SK-N-SH (cell line): ENCODE results near the gene OSBPL5. TPM values are rescaled to one million over a fixed set of nuclear protein-coding genes. Genes with fewer than 3 reads are reported as not detected.
A peak's percentile ranks its signal among the peaks of the same experiment; 100 is the strongest.
"Not testable (repeated sequence)": the region's sequence is repeated elsewhere in the genome, so short reads cannot be mapped to it uniquely, and the experiment has no call there.

Source experiments
- CTCF ChIA-PET: fragments of 300-600, 350-600 bp; formaldehyde crosslinking; extraction: SDS; loops from one replicate; lab custom pipeline; 2021; lab: Yijun Ruan, JAX
- POLR2A ChIA-PET: fragments of 350-600 bp; sonication (Branson Sonifier 250); formaldehyde crosslinking; extraction: SDS; loops from one replicate; lab custom pipeline; 2020; ENCODE audit warnings: antibody characterized with exemption, inconsistent platforms; lab: Yijun Ruan, JAX
- DNase-seq: peaks from one replicate; pipeline ENCODE4 v3.0.0; 2012
- H2AFZ ChIP-seq: fragments of 200-600 bp; sonication (generic); 2 replicates; pipeline ENCODE4 v1.8.1; 2016; ENCODE audit warnings: antibody characterized with exemption, mild to moderate bottlenecking, low read depth
- H3F3A ChIP-seq: fragments of 200-600 bp; sonication (generic); replicated peaks from 2 replicates; pipeline ENCODE3; 2016; ENCODE audit warnings: antibody characterized with exemption, mild to moderate bottlenecking; ENCODE audit not compliant: insufficient read depth
- H3K27ac ChIP-seq, 2 experiments: fragments of 200-500 bp in 1 of 2; fragments of 200-600 bp in 1 of 2; sonication (Bioruptor generic) in 1 of 2; sonication (generic), shearing (Covaris generic) in 1 of 2; 2 replicates each; pipeline versions ENCODE4 v1.5.1 to v1.6.1; 2014 to 2016; ENCODE audit warnings: low read depth in 2 of 2, inconsistent platforms in 1 of 2, low read length in 1 of 2, mild to moderate bottlenecking in 1 of 2, mixed read lengths in 1 of 2
- H3K27me3 ChIP-seq: fragments of 200-600 bp; sonication (generic), shearing (Covaris generic); 2 replicates; pipeline ENCODE4 v1.6.1; 2016; ENCODE audit warnings: mixed run types; ENCODE audit not compliant: insufficient read depth
- H3K36me3 ChIP-seq, 2 experiments: fragments of 200-500 bp in 1 of 2; fragments of 200-600 bp in 1 of 2; sonication (Bioruptor generic) in 1 of 2; sonication (generic) in 1 of 2; replicated peaks in 1 of 2; 2 replicates each; pipeline versions ENCODE3 to v1.5.1; 2014 to 2016; ENCODE audit warnings: low read length in 1 of 2, mild to moderate bottlenecking in 1 of 2; ENCODE audit not compliant: insufficient read depth in 2 of 2, control insufficient read depth in 1 of 2
- H3K4me1 ChIP-seq, 2 experiments: fragments of 200-500 bp in 1 of 2; fragments of 200-600 bp in 1 of 2; sonication (Bioruptor generic) in 1 of 2; sonication (generic), shearing (Covaris generic) in 1 of 2; 2 replicates each; pipeline versions ENCODE4 v1.5.1 to v1.6.1; 2014 to 2016; ENCODE audit warnings: low read depth in 1 of 2, low read length in 1 of 2, mixed run types in 1 of 2; ENCODE audit not compliant: insufficient read depth in 2 of 2, control insufficient read depth in 1 of 2
- H3K4me2 ChIP-seq: fragments of 200-600 bp; sonication (generic), shearing (Covaris generic); 2 replicates; pipeline ENCODE4 v1.6.1; 2017; ENCODE audit warnings: mixed run types
- H3K4me3 ChIP-seq, 2 experiments: fragments of 200-500 bp in 1 of 2; fragments of 200-600 bp in 1 of 2; sonication (Bioruptor generic) in 1 of 2; sonication (generic), shearing (Covaris generic) in 1 of 2; 2 replicates each; pipeline versions ENCODE4 v1.5.1 to v1.8.1; 2014 to 2016; ENCODE audit warnings: low read depth in 2 of 2, inconsistent platforms in 1 of 2, low read length in 1 of 2, mild to moderate bottlenecking in 1 of 2, mixed read lengths in 1 of 2, moderate library complexity in 1 of 2
- H3K79me2 ChIP-seq: fragments of 200-600 bp; sonication (generic); 2 replicates; pipeline ENCODE4 v1.8.1; 2017; ENCODE audit warnings: mild to moderate bottlenecking; ENCODE audit not compliant: insufficient read depth
- H3K9ac ChIP-seq: fragments of 200-600 bp; sonication (generic); 2 replicates; pipeline ENCODE4 v1.6.1; 2017; ENCODE audit warnings: mixed run types
- H3K9me2 ChIP-seq: fragments of 200-600 bp; sonication (generic); 2 replicates; pipeline ENCODE4 v1.6.1; 2017; ENCODE audit warnings: mixed run types
- H3K9me3 ChIP-seq: fragments of 200-600 bp; sonication (generic); 2 replicates; pipeline ENCODE4 v1.6.1; 2017; ENCODE audit warnings: mixed run types, mild to moderate bottlenecking, moderate library complexity
- H4K20me1 ChIP-seq: fragments of 200-600 bp; sonication (generic); 2 replicates; pipeline ENCODE4 v1.6.1; 2017; ENCODE audit warnings: mild to moderate bottlenecking, mixed run types; ENCODE audit not compliant: insufficient read depth
- CHD2 ChIP-seq: fragments of 150-350 bp; IDR thresholded peaks from 2 replicates; pipeline ENCODE4 v1.6.1; 2018; ENCODE audit warnings: low read length; ENCODE audit not compliant: partially characterized antibody
- FOXJ3 ChIP-seq: sonication (generic); formaldehyde crosslinking; IDR thresholded peaks from 2 replicates; pipeline ENCODE4 v1.5.1; 2020; ENCODE audit warnings: mild to moderate bottlenecking, missing genetic modification reagents
- GATA2 ChIP-seq: sonication (generic); formaldehyde crosslinking; IDR thresholded peaks from 2 replicates; pipeline ENCODE4 v1.5.0; 2020; ENCODE audit warnings: mild to moderate bottlenecking, missing genetic modification reagents
- JUND ChIP-seq: IDR thresholded peaks from 2 replicates; pipeline ENCODE4 v1.4.0; 2012
- MXI1 ChIP-seq: IDR thresholded peaks from 2 replicates; pipeline ENCODE4 v1.6.1; 2012; ENCODE audit warnings: mild to moderate bottlenecking, low read depth, low read length, improper control_type of control experiment
- NRF1 ChIP-seq: IDR thresholded peaks from 2 replicates; pipeline ENCODE4 v1.6.1; 2012; ENCODE audit warnings: low read depth, mild to moderate bottlenecking, low read length
- RAD21 ChIP-seq: IDR thresholded peaks from 2 replicates; pipeline ENCODE4 v1.6.1; 2012; ENCODE audit warnings: mild to moderate bottlenecking, low read length
- SMC3 ChIP-seq: IDR thresholded peaks from 2 replicates; pipeline ENCODE4 v1.6.1; 2012; ENCODE audit warnings: low read depth, low read length, improper control_type of control experiment
- TCF12 ChIP-seq: IDR thresholded peaks from 2 replicates; pipeline ENCODE4 v1.4.0; 2012
- WGBS: methylation state at CpG from one replicate; pipeline ENCODE4 v1.1.6; 2017; ENCODE audit warnings: low lambda C conversion rate; 5-methylcytosine and 5-hydroxymethylcytosine counted together
- polyA plus RNA-seq, 3 experiments: library from polyadenylated mRNA; depleted of rRNA; stranded (reverse); fragments of >200 nt; gene quantifications; 2 replicates each; pipeline ENCODE4 v1.2.3, GENCODE V29; 2012
- TF ChIP-seq, protein P1 (sequence below): IDR thresholded peaks from 2 replicates; pipeline ENCODE4 v1.4.0; 2012; ENCODE audit warnings: low read depth, borderline replicate concordance

Gene OSBPL5
- polyA plus RNA-seq, 1 of the 3 experiments (the other 2 are of a cell fraction) = 10.9 TPM

DNA sequence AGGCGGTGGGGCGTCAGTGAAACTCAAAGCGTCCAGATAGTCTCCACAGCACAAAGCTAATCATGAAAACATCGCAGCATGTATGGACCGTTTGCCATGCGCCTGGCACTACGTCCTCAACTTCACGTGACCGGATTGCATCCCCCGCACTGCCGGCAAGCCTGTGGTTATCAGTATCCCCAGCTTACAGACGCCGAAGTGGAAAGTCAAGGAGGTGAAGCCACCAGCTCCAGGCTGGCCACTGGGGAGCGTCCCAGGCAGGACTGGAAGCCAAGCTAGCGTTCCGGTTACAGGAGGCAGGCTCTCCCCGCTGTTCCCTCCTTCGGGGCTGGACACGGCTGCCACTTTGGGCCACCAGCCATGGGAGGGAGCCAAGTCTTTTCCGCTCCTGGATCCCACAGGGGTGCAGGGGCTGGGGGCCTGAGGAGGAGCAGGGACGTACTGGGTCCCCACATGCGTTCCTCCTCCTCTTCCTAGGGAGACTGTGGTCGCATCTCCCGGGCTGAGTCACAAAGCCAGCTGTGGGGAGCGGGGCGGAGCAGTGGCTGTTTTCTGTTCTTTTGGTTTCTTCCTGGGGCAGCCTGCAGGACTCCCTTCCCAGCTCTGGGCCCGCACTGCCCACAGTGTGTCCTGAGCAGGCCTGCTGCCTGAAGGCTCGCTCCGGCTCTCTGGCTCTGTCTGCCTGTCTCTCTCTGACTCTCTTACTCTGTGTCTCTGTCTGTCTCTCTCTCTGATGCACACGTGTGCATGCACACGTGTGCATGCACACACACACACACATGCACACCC is 4.3 kb upstream of the OSBPL5 start:
- H3K9me3 ChIP-seq = no peaks in the 10 kb centered on the region
- DNase-seq = no peak
- no peaks in the 10 kb centered on the region for H3F3A ChIP-seq
- 25% methylated on average over 18 of the region's 31 CpGs for WGBS
- H4K20me1 ChIP-seq = peaks cover under 1% of the 10 kb centered on the region; the same call in 1 of the 2 replicates
- peak overlapping the region; percentile 76 for H3K4me2 ChIP-seq
- H3K4me3 ChIP-seq = peak overlapping the region; percentile 10 to 48; a peak in 3 of 4 replicates
- peaks cover 4% of the 10 kb centered on the region for H3K79me2 ChIP-seq
- CTCF ChIA-PET = interaction anchor here (1.0 to 1.4 kb wide), 6 partner anchors 9 to 78 kb away, joined by 3 to 4 read pairs (median 3); no protein-coding TSS in a partner anchor
- no peaks in the 10 kb centered on the region for H3K36me3 ChIP-seq
- H3K4me1 ChIP-seq = peaks cover 0 to 13% of the 10 kb centered on the region in 2 experiments; a peak in 1 of 4 replicates
- no peak overlapping the region for H3K27ac ChIP-seq
- POLR2A ChIA-PET = no interaction called here
- TF ChIP-seq MXI1 (no peak), NRF1 (no peak), RAD21 (no peak), SMC3 (peak; percentile 15; the same call in 1 of the 2 replicates), TCF12 (no peak), CHD2 (no peak), FOXJ3 (CRISPR knock-in tag) (no peak), JUND (no peak), GATA2 (no peak)
- TF ChIP-seq, protein P1, sequence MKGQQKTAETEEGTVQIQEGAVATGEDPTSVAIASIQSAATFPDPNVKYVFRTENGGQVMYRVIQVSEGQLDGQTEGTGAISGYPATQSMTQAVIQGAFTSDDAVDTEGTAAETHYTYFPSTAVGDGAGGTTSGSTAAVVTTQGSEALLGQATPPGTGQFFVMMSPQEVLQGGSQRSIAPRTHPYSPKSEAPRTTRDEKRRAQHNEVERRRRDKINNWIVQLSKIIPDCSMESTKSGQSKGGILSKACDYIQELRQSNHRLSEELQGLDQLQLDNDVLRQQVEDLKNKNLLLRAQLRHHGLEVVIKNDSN = peak; percentile 70; the same call in 1 of the 2 replicates
- peak overlapping the region; percentile 73 for H2AFZ ChIP-seq
- no peaks in the 10 kb centered on the region for H3K9me2 ChIP-seq
- H3K27me3 ChIP-seq = 0 out of 2 replicates have a peak, but pooled peaks cover 4% of the 10 kb centered on the region
- H3K9ac ChIP-seq = no peak overlapping the region

DNA sequence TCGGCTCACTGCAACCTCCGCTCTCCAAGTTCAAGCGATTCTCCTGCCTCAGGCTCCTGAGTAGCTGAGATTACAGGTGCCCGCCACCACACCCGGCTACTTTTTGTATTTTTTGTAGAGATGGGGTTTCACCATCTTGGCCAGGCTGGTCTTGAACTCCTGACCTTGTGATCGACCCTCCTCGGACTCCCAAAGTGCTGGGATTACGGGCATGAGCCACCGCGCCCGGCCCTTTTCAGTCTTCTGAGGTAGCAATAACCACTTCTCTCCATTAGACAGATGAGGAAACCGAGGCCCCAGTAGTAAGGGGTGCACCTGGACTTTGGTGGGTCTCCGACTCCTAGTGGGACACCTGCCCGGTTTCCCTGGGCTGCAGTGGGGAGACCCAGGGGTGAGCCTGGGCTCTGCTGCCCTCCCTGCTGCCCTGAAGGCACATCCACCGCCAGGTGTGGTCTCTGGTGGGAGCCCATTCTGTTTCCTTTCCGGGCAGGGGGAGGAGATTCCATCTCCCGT is 3.7 kb upstream of the OSBPL5 start:
- H3K9ac ChIP-seq, POLR2A ChIA-PET, H3F3A ChIP-seq, H3K27ac ChIP-seq, H3K27me3 ChIP-seq, DNase-seq, H3K9me3 ChIP-seq, H4K20me1 ChIP-seq, H3K9me2 ChIP-seq, H3K36me3 ChIP-seq: not testable (repeated sequence)
- Histone ChIP-seq H3K4me3 (peak overlapping the region; percentile 10 to 48; a peak in 2 of 4 replicates), H3K79me2 (peaks cover 10% of the 10 kb centered on the region), H2AFZ (peak overlapping the region; percentile 73), H3K4me1 (peaks cover 0 to 20% of the 10 kb centered on the region in 2 experiments; a peak in 2 of 4 replicates), H3K4me2 (peak overlapping the region; percentile 76)
- CTCF ChIA-PET = interaction anchor here (1.0 to 1.4 kb wide), 4 partner anchors 8 to 49 kb away, joined by 3 to 4 read pairs (median 3); no protein-coding TSS in a partner anchor
- 74% methylated on average over 14 of the region's 17 CpGs for WGBS
